Globus pallidus (tissue), 1 donor: ENCODE measurements around the gene PSMA6.
"Not testable (repeated sequence)": the region's sequence is repeated elsewhere in the genome, so short reads cannot be mapped to it uniquely, and the experiment has no call there.

Experiments
- DNase-seq: peaks from one replicate; pipeline ENCODE4 v3.0.0-alpha.2; 2015; ENCODE audit warnings: low spot score

The PSMA6 gene

DNA sequence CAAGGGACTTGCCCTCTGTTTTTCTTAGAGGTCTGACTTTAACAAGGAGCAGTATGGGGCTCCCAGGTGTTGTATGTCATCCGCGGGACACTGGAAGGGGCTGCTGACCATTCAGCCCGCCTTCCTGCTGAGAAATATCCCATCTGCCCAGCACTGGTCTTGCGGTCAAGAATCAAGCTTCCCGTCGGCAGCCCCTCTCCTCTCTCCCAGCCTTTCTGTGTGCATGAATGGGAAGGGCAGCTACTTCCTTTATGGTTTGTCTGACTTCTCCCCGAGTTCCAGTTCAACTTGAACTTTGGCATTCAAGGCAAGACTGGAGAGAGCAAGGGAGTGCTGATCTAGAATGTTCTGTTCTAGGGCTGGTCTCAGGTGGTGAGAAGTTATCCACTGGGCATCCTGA lies 51.5 kb downstream of the PSMA6 start:
- no peak for DNase-seq

DNA sequence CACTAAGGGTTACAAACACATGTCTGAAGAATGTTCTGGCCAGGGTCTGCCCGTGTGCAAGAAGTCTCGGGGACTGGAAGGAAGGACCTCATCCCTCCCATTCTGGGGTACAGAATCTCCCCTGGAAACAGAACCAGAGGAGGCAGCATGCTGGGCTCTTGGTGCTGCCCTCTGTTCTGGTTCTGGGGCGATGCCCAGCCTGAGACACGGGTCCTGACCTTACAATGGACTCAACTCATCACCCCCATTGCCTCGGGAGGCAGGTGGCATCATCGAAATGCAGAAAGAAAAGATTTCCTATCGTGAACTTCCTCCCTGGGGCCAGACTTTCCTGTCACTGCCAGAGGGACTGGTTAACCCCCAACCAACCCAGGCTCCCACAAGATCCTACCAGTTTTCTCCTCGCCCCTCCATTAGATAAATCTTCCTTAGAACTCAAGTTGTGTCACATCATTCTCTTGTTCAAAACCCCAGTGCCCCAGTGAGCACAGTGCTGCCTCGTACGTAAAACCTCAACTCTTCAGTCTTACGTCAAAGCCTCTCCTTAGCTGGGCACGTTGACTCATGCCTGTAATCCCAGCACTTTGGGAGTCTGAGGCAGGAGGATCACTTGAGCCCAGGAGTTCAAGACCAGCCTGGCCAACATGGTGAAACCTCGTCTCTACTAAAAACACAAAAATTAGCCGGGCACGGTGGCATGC lies 52.1 kb downstream of the PSMA6 start:
- DNase-seq: no peak

DNA sequence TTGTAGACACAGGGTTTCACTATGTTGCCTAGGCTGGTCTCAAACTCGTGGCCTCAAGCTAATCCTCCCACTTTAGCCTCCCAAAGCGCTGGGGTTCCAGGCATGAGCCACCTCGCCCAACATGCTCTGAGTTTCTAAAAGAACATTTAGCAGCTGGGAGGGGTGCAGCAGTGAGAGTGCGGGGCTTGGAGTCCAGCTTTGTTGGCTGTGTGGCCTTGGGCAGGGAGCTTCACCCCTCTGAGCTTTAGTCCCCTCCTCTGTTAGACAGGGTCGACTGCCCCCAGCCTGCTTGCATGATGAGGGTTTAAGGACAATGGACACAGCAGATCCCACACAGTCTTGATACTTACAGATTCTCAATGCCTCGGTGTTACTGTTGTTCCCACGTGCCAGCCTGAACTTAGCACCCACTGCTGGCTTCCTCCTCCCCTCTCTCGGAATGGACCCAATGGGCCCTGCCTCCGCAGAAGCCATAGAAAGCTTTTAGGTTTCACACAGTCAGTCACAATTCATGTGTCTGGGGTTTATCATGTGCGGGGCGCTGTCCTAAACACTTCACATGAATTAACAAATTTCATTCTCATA lies 54.6 kb downstream of the PSMA6 start:
- DNase-seq: no peak

DNA sequence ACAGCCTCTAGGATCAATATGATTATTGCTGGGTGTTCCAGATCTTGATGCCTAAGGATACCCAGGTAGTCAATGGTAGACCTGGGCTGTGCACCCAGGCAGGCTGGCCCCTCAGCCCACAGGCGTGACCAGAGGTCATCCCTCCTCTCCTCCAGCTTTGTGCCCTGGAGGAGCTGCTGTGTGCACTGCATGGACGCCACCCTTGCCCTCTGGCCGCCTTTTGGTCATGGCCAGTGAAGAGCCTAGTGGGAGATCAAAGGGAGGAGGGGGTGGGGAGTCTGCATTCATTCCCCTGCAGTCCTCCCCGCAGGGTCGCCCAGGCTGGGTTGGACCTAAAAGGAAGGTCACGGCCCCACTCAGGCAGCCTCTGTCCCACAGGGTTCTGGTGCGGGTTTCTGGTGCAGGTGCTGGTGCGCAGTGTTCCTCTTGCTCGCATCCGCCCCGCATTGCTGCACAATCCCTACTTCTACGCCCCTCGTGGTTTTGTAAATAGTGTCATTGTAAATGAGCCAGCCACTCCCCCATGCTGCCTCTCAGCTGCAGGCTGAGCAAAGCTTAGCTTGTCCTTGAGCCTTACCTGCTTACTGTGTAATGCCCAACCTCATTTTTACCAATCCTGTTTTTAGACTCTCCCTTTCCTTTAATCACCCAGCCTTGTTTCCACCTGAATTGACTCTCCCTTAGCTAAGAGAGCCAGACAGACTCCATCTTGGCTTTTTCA lies 55.3 kb downstream of the PSMA6 start:
- no peak for DNase-seq

DNA sequence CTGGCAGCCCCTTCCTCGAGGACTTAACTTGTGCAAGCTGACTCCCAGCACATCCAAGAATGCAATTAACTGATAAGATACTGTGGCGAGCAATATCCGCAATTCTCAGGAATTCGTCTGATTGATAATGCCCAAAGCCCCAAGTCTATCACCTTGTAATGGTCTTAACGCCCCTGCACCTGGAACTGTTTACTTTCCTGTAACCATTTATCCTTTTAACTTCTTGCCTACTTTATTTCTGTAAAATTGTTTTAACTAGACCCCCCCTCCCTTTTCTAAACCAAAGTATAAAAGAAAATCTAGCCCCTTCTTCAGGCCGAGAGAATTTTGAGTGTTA lies 55.8 kb downstream of the PSMA6 start:
- not testable (repeated sequence) for DNase-seq

DNA sequence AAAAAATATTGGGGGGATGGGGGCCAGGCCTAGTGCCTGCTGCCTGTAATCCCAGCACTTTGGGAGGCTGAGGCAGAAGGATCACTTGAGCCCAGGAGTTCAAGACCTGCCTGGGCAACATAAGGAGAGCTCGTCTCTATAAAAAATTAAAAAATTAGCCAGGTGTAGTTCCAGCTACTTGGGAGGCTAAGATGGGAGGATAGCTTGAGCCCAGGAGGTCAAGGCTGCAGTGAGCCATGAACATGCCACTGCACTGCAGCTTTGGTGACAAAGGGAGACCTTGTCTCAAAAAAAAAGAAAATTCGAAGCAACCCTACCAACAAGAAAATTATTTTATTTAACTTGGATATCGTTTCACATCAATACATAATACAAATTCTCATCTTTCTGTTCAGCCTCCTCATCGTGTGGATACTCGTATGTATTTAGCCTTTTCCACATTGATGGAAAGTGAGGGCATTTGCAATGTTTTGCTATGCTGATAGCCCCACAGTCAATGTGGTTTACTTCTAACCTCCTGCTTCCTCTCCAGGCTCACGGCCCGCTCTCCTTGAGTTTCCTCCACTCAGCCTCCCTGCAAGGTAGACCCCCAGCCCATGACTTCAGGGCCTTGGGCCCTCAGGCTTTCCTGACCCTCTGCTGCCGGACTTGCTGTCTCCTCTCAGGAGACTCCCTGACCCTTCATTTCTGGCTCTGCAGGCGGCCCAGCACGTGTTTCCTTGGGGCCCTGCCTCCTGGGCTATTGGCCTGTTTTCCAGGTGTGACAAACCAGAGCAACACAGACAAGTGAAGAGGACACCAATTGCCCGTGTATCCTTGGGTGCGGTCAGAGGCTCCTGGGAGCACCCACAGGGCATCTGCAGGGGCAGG lies 57.5 kb downstream of the PSMA6 start:
- DNase-seq: no peak

DNA sequence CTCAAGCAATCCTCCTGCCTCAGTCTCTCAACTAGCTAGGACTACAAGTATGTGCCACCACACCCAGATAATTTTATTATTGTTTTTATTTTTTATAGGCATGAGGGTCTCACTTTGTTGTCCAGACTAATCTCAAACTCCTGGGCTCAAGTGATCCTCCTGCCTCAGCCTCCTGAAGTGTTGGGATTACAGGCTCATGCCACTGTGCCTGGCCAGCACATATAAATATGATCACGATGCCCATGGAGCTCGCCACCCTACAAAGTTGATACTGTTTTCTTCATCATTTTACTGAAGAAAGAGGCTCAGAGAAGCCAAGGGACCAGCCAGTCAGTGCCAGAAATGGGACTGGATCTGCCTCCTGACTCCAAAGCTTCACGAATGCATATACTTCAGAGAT lies 59.3 kb downstream of the PSMA6 start:
- DNase-seq: no peak

DNA sequence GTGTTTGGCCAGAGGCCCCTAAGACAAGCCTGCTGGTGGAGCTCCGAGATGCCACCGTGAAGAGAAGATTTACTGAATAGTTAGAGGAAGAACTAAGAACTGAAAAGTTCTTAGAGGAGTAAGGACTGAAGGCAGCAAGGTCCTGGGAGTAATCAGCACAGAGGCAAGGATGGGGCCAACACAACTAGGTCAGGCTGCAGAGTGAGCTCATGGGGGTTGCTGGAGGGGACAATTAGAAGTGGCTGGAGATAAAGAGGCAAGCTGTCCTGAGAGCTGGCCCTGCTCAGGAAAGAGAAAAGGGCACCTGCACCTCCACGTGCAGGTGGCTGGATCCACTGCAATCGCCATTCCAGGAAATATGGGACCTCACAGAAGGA lies 59.7 kb downstream of the PSMA6 start:
- no peak for DNase-seq

DNA sequence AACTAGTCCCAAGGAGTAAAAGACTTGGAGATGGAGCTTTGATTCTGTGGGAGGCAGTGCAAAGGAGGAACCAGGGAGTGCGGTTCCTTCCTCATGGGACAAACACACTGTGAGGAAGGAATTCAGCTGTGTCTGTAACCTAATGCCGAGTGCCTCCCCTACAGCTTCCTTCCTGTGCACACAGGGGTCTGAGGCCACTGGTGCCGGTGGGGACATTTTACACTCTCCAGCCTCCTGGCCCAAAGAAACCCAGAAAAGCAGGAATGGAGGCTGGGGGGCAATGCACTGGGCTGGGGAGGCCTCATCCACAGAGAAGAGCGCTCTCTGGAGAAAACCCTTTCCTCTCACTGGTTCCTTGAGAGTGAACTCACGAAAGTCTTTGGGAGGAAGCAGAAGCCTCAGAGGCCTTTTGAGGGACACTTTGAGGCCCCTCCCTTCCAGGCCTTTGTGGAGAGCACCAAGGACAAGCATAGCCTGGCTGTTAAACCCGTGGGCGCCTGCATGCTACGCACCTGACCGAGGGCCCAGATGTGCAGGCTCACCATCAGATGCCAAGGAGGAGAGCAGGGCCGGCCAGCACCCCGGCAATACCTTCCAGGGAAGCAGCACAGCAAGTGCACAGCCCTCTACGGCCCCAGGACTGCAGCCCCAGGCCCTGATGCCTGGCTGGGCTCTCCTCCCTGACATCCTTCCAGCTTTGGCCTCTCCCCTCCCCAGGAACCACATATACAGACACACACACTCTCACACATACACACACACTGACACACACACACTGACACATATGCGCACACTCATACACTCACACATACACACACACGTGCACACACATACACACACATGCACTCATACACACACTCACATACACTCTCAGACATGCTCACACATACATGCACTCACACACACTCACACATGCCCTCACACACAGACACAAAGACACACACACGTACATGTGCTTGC lies 60.4 kb downstream of the PSMA6 start:
- no peak for DNase-seq

DNA sequence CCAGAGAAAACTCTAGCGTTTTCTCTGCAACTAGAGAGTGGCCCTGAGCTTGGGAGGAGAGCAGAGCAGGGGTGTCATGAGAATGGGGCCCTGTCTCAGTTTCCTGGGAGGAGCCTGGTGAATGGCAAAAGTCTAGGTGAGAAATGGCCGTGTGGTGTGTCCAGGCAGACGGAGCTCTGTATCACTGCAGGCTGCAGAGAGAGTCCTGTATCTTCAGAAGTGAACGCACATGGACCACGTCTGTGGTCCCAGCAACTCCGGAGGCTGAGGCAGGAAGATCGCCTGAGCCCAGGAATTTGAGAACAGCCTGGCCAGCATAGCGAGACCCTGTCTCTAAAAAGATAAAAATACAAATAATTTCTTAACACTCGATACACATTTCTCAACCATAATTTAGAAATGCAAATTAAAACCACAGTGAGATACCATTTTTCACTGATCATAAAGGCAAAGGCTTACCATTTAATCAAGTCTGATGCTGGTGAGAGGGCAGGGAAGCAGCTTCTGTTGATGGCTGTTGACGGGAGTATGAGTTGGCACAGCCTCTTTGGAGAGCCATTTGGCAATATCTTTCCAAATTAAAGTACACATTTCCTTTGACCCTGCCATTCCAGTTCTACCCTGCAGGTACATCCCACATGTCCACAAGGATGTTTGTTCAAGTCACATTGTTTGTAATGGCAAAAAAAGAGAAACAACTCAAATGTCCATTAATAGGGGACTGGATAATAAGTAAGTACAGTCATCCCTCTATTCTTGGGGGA lies 61.4 kb downstream of the PSMA6 start:
- no peak for DNase-seq

DNA sequence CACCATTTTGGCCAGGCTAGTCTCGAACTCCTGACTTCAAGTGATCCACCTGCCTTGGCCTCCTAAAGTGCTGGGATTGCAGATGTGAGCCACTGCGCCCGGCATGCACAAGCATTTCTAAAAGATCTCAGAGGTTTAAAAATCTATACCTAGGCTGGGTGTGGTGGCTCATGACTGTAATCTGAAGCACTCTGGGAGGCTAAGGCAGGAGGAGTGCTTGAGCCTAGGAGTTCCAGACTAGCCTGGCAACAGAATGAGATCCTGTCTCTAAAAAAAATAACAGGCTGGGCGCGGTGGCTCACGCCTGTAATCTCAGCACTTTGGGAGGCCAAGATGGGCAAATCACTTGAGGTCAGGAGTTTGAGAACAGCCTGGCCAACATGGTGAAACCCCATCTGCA lies 63.1 kb downstream of the PSMA6 start:
- not testable (repeated sequence) for DNase-seq

DNA sequence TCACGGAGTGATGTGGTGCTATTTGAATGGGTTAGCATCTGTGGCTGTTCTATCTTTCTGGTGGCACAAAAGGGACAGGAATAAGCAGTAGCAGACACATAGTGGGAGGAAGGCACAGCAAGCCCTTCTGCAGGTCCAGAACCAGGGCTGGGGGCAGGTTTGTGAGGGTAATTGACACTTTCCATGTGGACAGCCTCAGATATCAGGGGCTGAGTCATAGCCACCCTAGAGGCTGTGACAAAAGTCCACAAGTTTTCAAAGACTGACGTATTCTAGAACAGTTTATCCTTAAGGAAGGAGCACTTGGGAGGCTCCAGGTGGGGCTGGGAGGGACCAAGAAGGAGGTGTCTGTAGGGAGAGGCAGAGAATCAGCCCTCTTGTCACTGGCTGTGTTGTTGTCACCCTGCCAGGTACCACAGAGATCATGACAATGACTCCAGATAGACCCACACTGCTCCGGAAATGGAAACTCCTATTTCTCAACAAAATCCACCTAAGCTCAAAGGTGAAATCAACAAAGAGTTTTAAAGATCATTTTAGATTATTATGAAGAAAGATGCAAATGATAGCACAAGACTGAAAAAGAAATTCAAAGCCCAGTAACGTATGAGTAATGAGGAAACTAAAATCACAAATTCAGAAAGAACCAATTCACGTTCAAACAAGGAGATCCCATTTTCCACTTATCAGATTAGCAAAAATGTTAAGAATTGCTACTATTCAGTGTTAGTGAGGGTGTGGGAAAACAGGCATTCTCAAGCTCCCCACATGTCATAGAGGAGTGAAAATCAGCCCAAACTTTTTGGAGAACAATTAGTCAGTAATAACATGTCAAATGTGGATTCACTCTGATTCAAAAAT lies 64.0 kb downstream of the PSMA6 start:
- DNase-seq: no peak

DNA sequence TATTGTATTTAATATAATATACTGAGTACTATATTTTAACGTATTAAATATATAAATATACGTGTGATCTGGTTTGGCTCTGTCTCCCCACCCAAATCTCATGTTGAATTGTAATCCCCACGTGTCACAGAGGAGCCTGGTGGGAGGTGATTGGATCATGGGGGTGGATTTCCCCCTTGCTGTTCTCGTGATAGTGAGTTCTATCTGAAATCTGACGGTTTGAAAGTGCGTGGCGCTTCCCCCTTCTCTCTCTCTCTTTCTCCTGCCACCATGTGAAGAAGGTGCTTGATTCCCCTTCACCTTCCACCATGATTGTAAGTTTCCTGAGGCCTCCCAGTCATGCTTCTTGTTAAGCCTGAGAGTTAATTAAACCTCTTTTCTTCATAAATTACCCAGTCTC lies 67.5 kb downstream of the PSMA6 start:
- not testable (repeated sequence) for DNase-seq

DNA sequence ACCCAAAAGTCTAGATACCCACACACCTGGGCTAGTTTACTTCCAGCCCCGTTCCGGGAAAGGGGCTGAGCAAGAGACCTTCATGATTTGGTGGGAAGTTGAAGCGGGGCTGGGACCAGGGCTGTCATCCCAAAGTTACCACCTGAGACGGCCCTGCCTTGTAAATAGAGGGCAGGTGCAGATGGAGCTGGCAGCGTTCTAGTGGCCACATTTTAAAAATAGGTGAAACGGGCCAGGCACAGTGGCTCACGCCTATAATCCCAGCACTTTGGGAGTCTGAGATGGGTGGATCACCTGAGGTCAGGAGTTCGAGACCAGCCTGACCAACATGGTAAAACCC lies 68.9 kb downstream of the PSMA6 start:
- DNase-seq: no peak

DNA sequence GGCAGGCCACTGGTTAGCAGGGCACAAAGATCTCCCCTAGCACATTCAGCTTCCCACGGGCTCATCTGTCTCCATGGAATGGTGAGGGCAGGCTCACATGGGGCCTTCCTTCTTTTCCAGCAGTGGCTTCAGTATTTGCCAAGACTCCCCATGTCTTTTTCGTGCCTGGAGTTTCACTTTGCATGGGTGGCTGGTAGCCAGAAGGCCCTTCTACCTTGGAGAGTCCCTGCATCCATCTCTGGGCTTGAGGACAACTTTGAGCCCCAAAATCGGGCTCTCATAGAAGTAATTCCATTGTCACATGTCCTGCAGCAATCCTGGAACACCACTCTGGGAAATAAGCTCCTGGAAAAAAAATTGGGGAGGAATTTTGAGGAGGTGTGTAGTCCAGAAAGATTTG lies 70.3 kb downstream of the PSMA6 start:
- no peak for DNase-seq

DNA sequence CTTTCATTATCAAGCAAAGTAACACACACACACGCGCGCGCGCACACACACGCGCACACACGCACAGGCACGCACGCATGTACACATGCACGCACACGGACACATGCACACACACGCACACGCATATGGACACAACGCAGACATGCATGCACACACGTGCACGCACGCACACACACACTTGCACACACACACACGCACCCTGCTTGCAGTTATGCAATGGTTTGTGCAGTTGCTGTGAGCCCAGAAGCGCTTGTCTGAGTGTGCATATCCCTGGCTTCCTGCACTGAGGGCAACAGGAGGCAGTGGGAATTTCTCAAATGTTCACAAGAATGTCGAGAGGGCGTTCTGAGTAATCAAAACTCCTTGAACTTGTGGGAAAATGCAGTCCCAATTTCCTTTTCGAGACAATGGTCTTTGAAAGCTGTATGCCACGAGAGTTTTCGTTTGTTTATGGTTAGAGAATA lies 70.8 kb downstream of the PSMA6 start:
- DNase-seq: no peak

DNA sequence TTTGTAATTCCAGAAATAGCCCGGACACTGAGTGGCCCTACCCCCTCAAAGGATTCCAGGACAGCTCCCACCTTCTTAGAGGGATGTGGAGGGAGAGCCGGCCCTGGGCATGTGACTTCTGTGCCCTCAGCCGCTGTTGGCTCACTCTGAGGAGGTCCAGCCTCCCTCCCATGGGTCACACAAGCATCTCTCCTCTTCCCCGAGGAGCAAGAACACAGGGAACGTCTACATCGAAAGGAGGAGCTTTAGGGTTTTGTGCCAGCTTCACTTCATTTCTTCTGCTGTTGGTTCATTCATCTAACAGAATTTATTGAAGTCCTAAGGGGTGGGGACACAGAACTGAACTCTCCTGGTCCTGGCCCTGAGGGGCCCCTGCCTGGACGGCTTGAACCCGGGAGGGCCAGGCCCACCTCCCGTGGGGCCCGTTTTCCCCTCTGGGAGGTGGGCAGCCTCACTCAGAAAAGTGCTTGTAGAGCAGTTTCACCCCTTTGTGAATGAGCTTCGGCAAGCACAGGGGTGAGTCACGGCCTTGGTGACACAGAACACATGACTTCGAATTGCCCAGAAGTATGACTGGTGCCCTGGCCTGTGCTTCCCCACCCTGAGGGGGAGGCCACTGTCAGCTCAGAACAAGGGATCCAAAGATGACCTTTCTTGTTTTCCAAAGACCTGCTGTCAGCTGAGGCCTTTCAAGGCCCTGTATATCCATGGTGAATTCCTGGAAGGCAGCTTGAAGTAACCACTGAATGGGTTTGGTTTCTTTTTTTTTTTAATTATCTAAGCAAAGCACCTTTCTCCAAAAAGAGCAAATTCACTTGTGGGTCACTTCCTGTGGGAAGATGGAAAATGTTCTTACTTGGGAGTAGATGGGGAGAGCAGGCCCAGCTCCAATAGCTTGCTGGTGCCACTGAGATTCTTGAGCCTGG lies 73.2 kb downstream of the PSMA6 start:
- DNase-seq: no peak

DNA sequence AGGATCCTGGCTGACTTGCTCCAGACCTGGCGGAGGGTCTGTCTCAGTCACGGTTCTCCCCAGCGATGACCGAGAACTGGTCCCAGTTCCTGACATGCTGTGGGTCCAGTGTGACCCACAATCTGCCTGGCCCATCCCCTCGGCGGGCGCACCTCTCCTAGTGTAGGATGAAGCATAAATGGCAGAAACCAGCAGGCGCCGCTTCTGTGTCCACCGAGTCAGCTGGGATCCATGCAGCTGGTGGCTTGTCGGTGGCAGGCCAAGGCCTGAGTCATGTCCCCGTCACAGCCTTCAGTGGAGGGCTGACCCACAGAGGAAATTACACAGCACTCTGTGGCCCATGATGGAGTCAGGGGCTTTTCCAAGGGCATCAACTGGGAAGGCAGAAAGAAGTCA lies 73.9 kb downstream of the PSMA6 start:
- no peak for DNase-seq

DNA sequence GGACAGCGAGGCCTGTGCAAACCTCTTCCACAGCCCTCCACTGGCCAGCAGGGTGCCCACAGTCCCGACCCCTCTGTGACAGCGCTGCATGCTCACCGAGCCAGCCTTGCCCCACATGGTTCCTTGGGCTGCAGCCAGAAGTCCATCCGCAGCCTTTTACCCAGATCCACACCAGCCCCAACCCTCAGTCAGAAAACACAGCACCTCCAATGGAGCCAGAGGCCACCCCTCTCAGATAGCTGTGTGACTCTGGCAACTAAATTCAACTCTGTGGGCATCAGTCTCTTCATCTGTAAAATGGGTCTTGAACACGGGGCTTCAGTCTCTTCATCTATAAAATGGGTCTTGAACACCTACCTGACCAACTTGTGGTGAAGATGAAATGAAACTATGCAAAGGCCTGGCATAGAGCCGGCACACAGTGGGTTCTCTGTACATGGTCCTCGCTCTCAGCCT lies 74.4 kb downstream of the PSMA6 start:
- DNase-seq: no peak
